ENCODE data around the gene PWP1. TPM values are rescaled to one million over a fixed set of nuclear protein-coding genes. Genes with fewer than 3 reads are reported as not detected.

PWP1 gene
- 78.6 TPM for total RNA-seq

DNA sequence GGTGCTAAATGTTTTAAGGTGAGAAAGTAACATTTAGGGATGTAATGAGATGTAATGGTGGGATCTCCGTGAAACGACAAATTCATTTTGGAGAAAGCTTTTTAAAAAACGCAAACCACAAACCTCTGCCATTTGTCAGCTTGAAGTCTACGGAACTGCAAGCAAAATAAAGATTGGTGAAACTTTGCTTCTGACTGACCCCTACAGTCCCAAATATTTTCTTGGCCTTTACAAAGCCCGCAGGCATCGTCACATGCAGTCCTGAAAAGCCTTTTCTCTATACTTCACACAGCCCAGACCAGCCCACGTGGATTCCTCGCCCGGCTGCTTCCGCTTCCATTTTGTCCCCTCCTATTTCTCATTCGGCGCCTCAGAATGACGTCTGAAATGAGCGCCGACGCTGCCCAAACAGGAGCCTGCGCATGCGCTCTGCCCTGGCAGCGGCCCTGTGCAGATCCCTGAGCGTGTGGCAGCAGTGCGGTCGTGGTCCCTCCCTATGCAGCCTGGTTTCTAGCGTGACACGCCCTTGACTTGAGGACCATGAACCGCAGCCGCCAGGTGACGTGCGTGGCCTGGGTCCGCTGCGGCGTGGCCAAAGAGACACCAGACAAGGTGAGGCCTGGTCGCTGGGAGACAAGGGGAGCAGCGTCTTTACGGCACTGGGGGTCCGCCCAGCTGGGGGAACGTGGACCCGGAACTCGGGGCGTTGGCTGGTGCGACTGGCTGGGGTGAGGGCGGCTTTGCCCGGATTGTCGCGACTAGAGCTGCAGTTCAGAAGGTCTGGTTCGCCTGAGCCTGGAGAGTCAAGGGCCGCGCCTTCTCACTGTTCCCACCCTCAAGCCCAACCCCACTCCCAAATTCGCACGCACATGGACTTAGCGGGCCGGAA is at the start of gene PWP1:
Gene PWP1 (plus strand): TSS at position 440 of the 889 bp plus-strand sequence. CDS start 101 bp downstream, at position 541.

DNA sequence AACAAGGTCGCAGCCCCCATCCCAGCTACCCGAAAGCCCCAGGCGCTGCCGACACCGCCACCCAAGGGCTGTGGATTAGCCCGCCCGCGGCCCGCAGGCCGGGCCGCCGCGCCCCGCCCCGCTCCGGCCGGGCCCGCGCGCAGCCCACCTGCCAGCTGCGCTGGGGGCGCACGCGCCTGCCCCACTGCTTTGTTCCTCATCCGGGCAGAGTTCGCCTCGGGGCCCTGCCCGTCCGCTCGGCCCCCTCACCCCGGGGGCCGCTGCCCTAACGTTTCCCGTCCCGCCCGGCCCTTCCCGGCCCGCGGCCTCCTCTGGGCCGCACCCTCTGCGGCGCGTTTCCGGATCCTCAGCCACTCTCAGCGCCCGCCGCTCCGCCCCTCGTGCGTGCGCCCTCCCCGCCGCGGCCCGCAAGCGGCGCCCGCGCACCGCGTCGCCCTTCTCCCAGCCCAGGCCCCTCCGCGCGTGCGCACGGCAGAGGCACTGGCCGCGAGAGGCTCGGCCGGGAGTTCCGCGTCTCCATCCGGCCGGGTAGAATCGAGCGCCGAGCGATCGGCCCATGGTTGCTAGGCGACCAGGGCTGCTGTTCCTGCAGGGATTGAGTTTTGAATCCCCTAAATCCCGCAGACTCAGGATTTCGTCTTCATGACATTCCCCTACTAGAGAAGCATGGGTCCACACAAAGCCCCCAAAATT is 75.4 kb downstream of the PWP1 start, which contains the start of gene PRDM4:
Gene PRDM4 (minus strand): TSS at position 329 of the 693 bp plus-strand sequence. CDS start 622 bp downstream, outside the sequence.

Other genes with a start within 250 kb of the PWP1 start
- gene PRDM4, start 75.3 kb downstream of the PWP1 start, total RNA-seq, result 41.3 TPM
- not detected for gene ASCL4, start 88.9 kb downstream of the PWP1 start, total RNA-seq